GM12878 (cell line): ENCODE data around the gene SUGCT. TPM values are rescaled to one million over a fixed set of nuclear protein-coding genes. Genes with fewer than 3 reads are reported as not detected.

Experiments used
- ATAC-seq: fragments of 200-7000 bp; cut with Tn5 transposase; 3 replicates; pipeline ENCODE4 v1.9.1; 2020; ENCODE audit warnings: mild to moderate bottlenecking, moderate library complexity
- BruUV-seq: library from RNA; stranded (reverse); fragments of 400-500 nt; replicated peaks from 2 replicates; lab custom pipeline; 2021; lab: Mats Ljungman, UMichigan
- CTCF ChIA-PET: fragments of 300-600 bp; sonication (Branson Sonifier 250); formaldehyde crosslinking; extraction: SDS; loops from one replicate; lab custom pipeline; 2021; ENCODE audit warnings: inconsistent platforms; lab: Yijun Ruan, JAX
- POLR2A ChIA-PET: fragments of 350-600 bp; formaldehyde crosslinking; extraction: SDS; loops from one replicate; lab custom pipeline; 2021; ENCODE audit warnings: inconsistent platforms; lab: Charles Lee
- RAD21 ChIA-PET: fragments of 300-600 bp; sonication (Branson Sonifier 250); formaldehyde crosslinking; loops from one replicate; lab custom pipeline; 2023; ENCODE audit warnings: antibody characterized with exemption; ENCODE audit not compliant: unreplicated experiment; lab: Charles Lee
- SMC1A ChIA-PET: fragments of 300-600 bp; sonication (Branson Sonifier 250); formaldehyde crosslinking; loops from one replicate; lab custom pipeline; 2023; ENCODE audit not compliant: unreplicated experiment, uncharacterized antibody; lab: Charles Lee
- DNase-seq: peaks from one replicate; pipeline ENCODE4 v3.0.0-alpha.2; 2011; ENCODE audit warnings: low read depth, low spot score
- FAIRE-seq: peaks from 3 replicates; lab custom pipeline; 2011; peaks lifted over from hg19 to GRCh38; lab: Jason Lieb, UNC
- H2AFZ ChIP-seq: 2 replicates; pipeline ENCODE4 v1.6.0; 2011; ENCODE audit warnings: low read depth, low read length, control low read depth; ENCODE audit not compliant: control insufficient read depth
- H3K27ac ChIP-seq: 2 replicates; pipeline ENCODE4 v1.5.1; 2011; ENCODE audit warnings: control low read depth; ENCODE audit not compliant: control insufficient read depth, insufficient read depth
- H3K27me3 ChIP-seq, 2 experiments: replicated peaks in 1 of 2; 2 replicates each; pipeline versions ENCODE4 v1.6.0 to v1.6.1; 2011; ENCODE audit warnings: low read length in 1 of 2; ENCODE audit not compliant: control insufficient read depth in 2 of 2, insufficient read depth in 2 of 2
- H3K36me3 ChIP-seq, 2 experiments: 2 replicates each; pipeline ENCODE4 v1.5.1; 2011; ENCODE audit warnings: low read length in 1 of 2; ENCODE audit not compliant: control insufficient read depth in 2 of 2, insufficient read depth in 2 of 2
- H3K4me1 ChIP-seq: 2 replicates; pipeline ENCODE4 v1.6.1; 2011; ENCODE audit warnings: mild to moderate bottlenecking, low read length, moderate library complexity, mixed read lengths; ENCODE audit not compliant: control insufficient read depth, insufficient read depth
- H3K4me2 ChIP-seq: 2 replicates; pipeline ENCODE4 v1.6.0; 2011; ENCODE audit warnings: control low read depth; ENCODE audit not compliant: control insufficient read depth, insufficient read depth
- H3K4me3 ChIP-seq: fragments of 200-600 bp; sonication (generic); 2 replicates; pipeline ENCODE4 v1.5.1; 2016
- H3K79me2 ChIP-seq: 2 replicates; pipeline ENCODE4 v1.6.0; 2011; ENCODE audit warnings: low read length; ENCODE audit not compliant: control insufficient read depth, insufficient read depth
- H3K9ac ChIP-seq: 2 replicates; pipeline ENCODE4 v1.8.0; 2011; ENCODE audit warnings: low read length, control low read depth, mixed read lengths; ENCODE audit not compliant: control insufficient read depth, insufficient read depth
- H3K9me3 ChIP-seq: replicated peaks from 3 replicates; pipeline ENCODE4 v1.5.1; 2011; ENCODE audit warnings: mild to moderate bottlenecking, low read length; ENCODE audit not compliant: control insufficient read depth, insufficient read depth
- H4K20me1 ChIP-seq: 2 replicates; pipeline ENCODE4 v1.6.0; 2011; ENCODE audit not compliant: control insufficient read depth, insufficient read depth
- BMI1 ChIP-seq: fragments of 450-650 bp; IDR thresholded peaks from 2 replicates; pipeline ENCODE4 v1.6.1; 2016; ENCODE audit warnings: mild to moderate bottlenecking, moderate library complexity, borderline replicate concordance
- CBX5 ChIP-seq: sonication (generic); IDR thresholded peaks from 2 replicates; pipeline ENCODE4 v1.6.1; 2016; ENCODE audit warnings: low read depth, moderate library complexity, mild to moderate bottlenecking, inconsistent platforms
- EGR1 ChIP-seq, 2 experiments: IDR thresholded peaks; 1 replicate in 1 of 2; 2 replicates in 1 of 2; pipeline ENCODE4 v1.6.1; 2011 to 2012; ENCODE audit warnings: low read depth in 2 of 2, low read length in 2 of 2, borderline replicate concordance in 1 of 2, mild to moderate bottlenecking in 1 of 2, moderate library complexity in 1 of 2
- FOXK2 ChIP-seq: fragments of 450-650 bp; IDR thresholded peaks from 2 replicates; pipeline ENCODE4 v1.6.1; 2017; ENCODE audit warnings: mild to moderate bottlenecking, moderate library complexity
- GATAD2B ChIP-seq: fragments of 450-650 bp; conservative IDR thresholded peaks from 2 replicates; pipeline ENCODE4 v1.6.1; 2017; ENCODE audit warnings: low read depth, mild to moderate bottlenecking, moderate library complexity
- NR2F1 ChIP-seq: fragments of 450-650 bp; conservative IDR thresholded peaks from 2 replicates; pipeline ENCODE4 v1.6.1; 2017; ENCODE audit warnings: mild to moderate bottlenecking
- RELB ChIP-seq: fragments of 450-650 bp; IDR thresholded peaks from 2 replicates; pipeline ENCODE4 v1.6.1; 2017; ENCODE audit warnings: low read depth, mild to moderate bottlenecking, moderate library complexity
- STAT3 ChIP-seq: IDR thresholded peaks from 2 replicates; pipeline ENCODE4 v1.6.1; 2011; ENCODE audit warnings: low read depth, low read length, improper control_type of control experiment
- SUZ12 ChIP-seq: fragments of 200-600 bp; sonication (generic); IDR thresholded peaks from one replicate; pipeline ENCODE4 v1.6.1; 2018; ENCODE audit warnings: antibody characterized with exemption, mild to moderate bottlenecking; ENCODE audit not compliant: unreplicated experiment
- TBL1XR1 ChIP-seq: IDR thresholded peaks from 2 replicates; pipeline ENCODE4 v1.6.1; 2012; ENCODE audit warnings: low read depth, low read length, improper control_type of control experiment
- TCF7 ChIP-seq: IDR thresholded peaks from 2 replicates; pipeline ENCODE4 v1.6.1; 2014; ENCODE audit warnings: antibody characterized with exemption, borderline replicate concordance
- WRNIP1 ChIP-seq: IDR thresholded peaks from 2 replicates; pipeline ENCODE4 v1.6.1; 2011; ENCODE audit warnings: low read depth, low read length, improper control_type of control experiment, borderline replicate concordance
- YBX1 ChIP-seq: fragments of 450-650 bp; IDR thresholded peaks from 2 replicates; pipeline ENCODE4 v1.6.1; 2016; ENCODE audit warnings: antibody characterized with exemption
- ZNF384 ChIP-seq: IDR thresholded peaks from 2 replicates; pipeline ENCODE4 v1.6.1; 2012; ENCODE audit warnings: low read depth, mild to moderate bottlenecking, low read length, improper control_type of control experiment, borderline replicate concordance
- WGBS: methylation state at CpG from one replicate; pipeline ENCODE4 v1.1.6; 2016; ENCODE audit warnings: low lambda C conversion rate; ENCODE audit not compliant: insufficient replicate concordance, insufficient coverage; ENCODE audit errors: missing lambda C conversion rate; 5-methylcytosine and 5-hydroxymethylcytosine counted together
- in situ Hi-C: fragments of 300-500 bp; cut with MboI; formaldehyde crosslinking; loops from 9 replicates; pipeline ENCODE4 v1.14.3; 2018; ENCODE audit warnings: mixed read lengths
- intact Hi-C: fragments of 100-400 bp; cut with micrococcal nuclease; formaldehyde crosslinking; loops from one replicate; pipeline ENCODE4 v1.14.2; 2022; ENCODE audit not compliant: unreplicated experiment
- polyA plus RNA-seq, 11 experiments: library from polyadenylated mRNA; depleted of rRNA in 4 of 11; unstranded in 6 of 11; stranded (reverse) in 5 of 11; fragments of >200 nt; fragmentation: Nextera tagmentation in 4 of 11; fragmentation: Illumina TruSeq in 1 of 11; extraction: Ambion mirVana in 4 of 11; extraction: Trizol in 1 of 11; gene quantifications; 1 replicate in 1 of 11; 2 replicates in 10 of 11; pipeline versions ENCODE4 v1.2.1 to v1.2.3, GENCODE V29; 2011 to 2016; ENCODE audit warnings: inconsistent platforms in 2 of 11, missing spikeins in 2 of 11, low read depth in 1 of 11
- total RNA-seq, 4 experiments: library from RNA; depleted of rRNA in 3 of 4; stranded (reverse); fragments of >200 nt in 3 of 4; fragmentation: Illumina TruSeq in 1 of 4; extraction: Trizol in 1 of 4; gene quantifications; 2 replicates each; pipeline versions ENCODE4 v1.2.1 to v1.2.3, GENCODE V29; 2013 to 2021
- TF ChIP-seq, protein P1 (sequence below): fragments of 450-650 bp; IDR thresholded peaks from 2 replicates; pipeline ENCODE4 v1.6.1; 2017; ENCODE audit warnings: borderline replicate concordance

SUGCT gene
- total and polyA plus RNA-seq, 10 of the 15 experiments (the other 5 are each of a cell fraction or from before 2014, with no cell fraction given) = 0.08 to 1.2 (median 0.67) TPM; not detected in 1

- TF ChIP-seq ZNF384 (no peak), BMI1 (no peak), RELB (0 out of 2 replicates have a peak, but pooled peaks have one; percentile 24)
These were observed 574.5 kb downstream of the SUGCT start (continued) for GRCh38 chr7:40709062-40709964.

DNA sequence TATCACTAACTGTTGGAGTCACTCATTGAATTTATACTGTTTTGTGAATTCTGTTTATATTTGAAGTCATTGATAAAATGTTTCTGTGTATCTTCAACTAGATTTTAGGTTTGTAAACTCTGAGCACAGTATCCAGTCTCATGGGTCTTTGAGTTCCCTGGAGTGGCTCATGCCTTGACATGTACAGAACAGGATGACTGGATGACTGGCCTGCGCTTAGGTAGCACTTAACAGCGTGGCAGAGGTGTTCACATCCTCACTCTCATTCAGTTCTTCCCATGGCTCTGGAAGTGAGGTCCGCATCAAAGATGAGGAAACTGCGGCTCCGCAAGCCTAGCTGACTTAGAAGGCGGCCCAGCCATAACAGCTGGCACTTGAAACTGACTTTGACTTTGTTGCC is 576.9 kb downstream of the SUGCT start:
- WGBS = 55% methylated on average over 6 of the region's 6 CpGs
- intact Hi-C loops = no loop called here
- FAIRE-seq = no peak
- no TSS peak for BruUV-seq
- Histone ChIP-seq H3K4me2 (no peak overlapping the region), H3K9me3 (no peaks in the 10 kb centered on the region)
- in situ Hi-C loops = no loop called here
- no peak for TF ChIP-seq YBX1
- no peak for TF ChIP-seq SUZ12
- TF ChIP-seq TBL1XR1 = no peak
- no peak for TF ChIP-seq GATAD2B
- TF ChIP-seq WRNIP1 = no peak
- no peak for TF ChIP-seq STAT3
- TF ChIP-seq EGR1 (IDR thresholded peaks at IDR 0.05; ENCODE audit: borderline replicate concordance in 1 of 2, low read depth in 2 of 2, low read length in 2 of 2) = no peak
- no peak for TF ChIP-seq TCF7
- TF ChIP-seq FOXK2 = no peak
- TF ChIP-seq, protein P1, sequence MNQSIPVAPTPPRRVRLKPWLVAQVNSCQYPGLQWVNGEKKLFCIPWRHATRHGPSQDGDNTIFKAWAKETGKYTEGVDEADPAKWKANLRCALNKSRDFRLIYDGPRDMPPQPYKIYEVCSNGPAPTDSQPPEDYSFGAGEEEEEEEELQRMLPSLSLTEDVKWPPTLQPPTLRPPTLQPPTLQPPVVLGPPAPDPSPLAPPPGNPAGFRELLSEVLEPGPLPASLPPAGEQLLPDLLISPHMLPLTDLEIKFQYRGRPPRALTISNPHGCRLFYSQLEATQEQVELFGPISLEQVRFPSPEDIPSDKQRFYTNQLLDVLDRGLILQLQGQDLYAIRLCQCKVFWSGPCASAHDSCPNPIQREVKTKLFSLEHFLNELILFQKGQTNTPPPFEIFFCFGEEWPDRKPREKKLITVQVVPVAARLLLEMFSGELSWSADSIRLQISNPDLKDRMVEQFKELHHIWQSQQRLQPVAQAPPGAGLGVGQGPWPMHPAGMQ = no peak
- TF ChIP-seq CBX5 = no peak
- no peak for TF ChIP-seq NR2F1
- TF ChIP-seq, all 136 proteins: peak for 0
- Histone ChIP-seq H3K27ac (no peak overlapping the region), H2AFZ (no peak overlapping the region), H3K9ac (no peak overlapping the region), H3K4me3 (no peak overlapping the region), H3K36me3 (no peaks in the 10 kb centered on the region), H3K4me1 (no peaks in the 10 kb centered on the region), H3K27me3 (no peaks in the 10 kb centered on the region), H4K20me1 (no peaks in the 10 kb centered on the region), H3K79me2 (no peaks in the 10 kb centered on the region)
- no peak for ATAC-seq
- SMC1A ChIA-PET = interaction anchor here (0.6 kb wide), 1 partner anchor 335 kb away, joined by 3 read pairs; no protein-coding TSS in a partner anchor
- CTCF ChIA-PET = no interaction called here
- no peak for DNase-seq
- POLR2A ChIA-PET = interaction anchor here (0.8 kb wide), 1 partner anchor 10 kb away, joined by 3 read pairs; no protein-coding TSS in a partner anchor
- RAD21 ChIA-PET = no interaction called here
